Measurements from ENCODE around the gene DGKK. TPM values are rescaled to one million over a fixed set of nuclear protein-coding genes. Genes with fewer than 3 reads are reported as not detected.

DGKK gene
- total and polyA plus RNA-seq, 2 of the 4 experiments (the other 2 are of a cell fraction), result not detected

DNA sequence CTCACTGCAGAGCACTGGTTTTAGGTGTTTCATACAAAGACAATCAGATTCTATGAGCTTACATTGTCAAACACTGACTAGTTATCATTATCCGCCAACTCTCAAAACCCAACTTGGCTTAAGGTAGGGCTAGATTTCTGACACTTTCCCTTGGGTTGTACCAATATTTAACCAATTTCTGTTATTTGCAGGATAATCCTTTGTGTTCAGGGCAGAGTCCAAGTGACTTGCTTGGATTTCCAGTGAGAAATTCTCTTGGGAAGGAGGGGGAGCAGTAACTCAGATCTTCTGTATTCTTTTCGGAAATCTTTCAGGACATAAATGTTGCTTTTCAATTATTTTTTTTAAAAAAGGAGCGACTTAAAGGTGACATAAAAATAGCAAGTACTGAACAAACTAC, 23.1 kb downstream of the DGKK start:
- DNase-seq, result no peak
- no TSS peak for BruUV-seq (replicated peaks)
- Histone ChIP-seq H3K4me1 (ENCODE audit: control insufficient read depth, insufficient read depth, low read length) (no peaks in the 10 kb centered on the region), H4K5ac (ENCODE audit: low read depth, low read length) (no peak overlapping the region), H2BK120ac (ENCODE audit: low read depth, low read length) (no peak overlapping the region), H4K20me1 (ENCODE audit: insufficient read depth, low read length) (no peaks in the 10 kb centered on the region), H3K4ac (ENCODE audit: low read depth, low read length) (no peak overlapping the region), H3K4me3 (ENCODE audit: insufficient read depth, low read depth, low read length) (no peak overlapping the region), H2BK15ac (ENCODE audit: low read depth, low read length) (no peak overlapping the region), H2AK5ac (ENCODE audit: low read depth, low read length) (no peak overlapping the region), H2AK9ac (replicated peaks; ENCODE audit: low read depth, low read length, poor library complexity) (no peak overlapping the region), H3K36me3 (ENCODE audit: control insufficient read depth, insufficient read depth, low read length) (no peaks in the 10 kb centered on the region), H3K56ac (ENCODE audit: extremely low read depth, insufficient read depth, low read length) (no peak overlapping the region), H3K9me3 (ENCODE audit: control insufficient read depth, insufficient read depth, low read length) (no peaks in the 10 kb centered on the region), H3K4me2 (ENCODE audit: low read depth, low read length) (no peak overlapping the region), H4K91ac (ENCODE audit: insufficient read depth, low read depth, low read length) (no peak overlapping the region), H2BK20ac (ENCODE audit: low read depth, low read length) (no peak overlapping the region), H3K14ac (replicated peaks; ENCODE audit: low read depth, low read length) (no peak overlapping the region), H4K8ac (ENCODE audit: low read depth in 2 of 2, low read length in 2 of 2) (no peak overlapping the region), H2BK5ac (ENCODE audit: low read depth, low read length, poor library complexity, severe bottlenecking) (no peak overlapping the region), H3K9ac (ENCODE audit: low read depth, low read length) (no peak overlapping the region), H3K27ac (ENCODE audit: insufficient read depth, low read length) (no peak overlapping the region), H3K18ac (ENCODE audit: low read depth, low read length) (no peak overlapping the region), H3K79me1 (ENCODE audit: low read depth in 1 of 2, low read length in 2 of 2) (no peaks in the 10 kb centered on the region), H3K27me3 (ENCODE audit: control insufficient read depth, insufficient read depth, low read length) (no peaks in the 10 kb centered on the region; the same call in 1 of the 2 replicates), H2AFZ (replicated peaks; ENCODE audit: low read length, poor library complexity) (no peak overlapping the region), H3K9me1 (ENCODE audit: insufficient read depth, low read length) (no peaks in the 10 kb centered on the region), H3K23ac (ENCODE audit: low read depth, low read length) (no peak overlapping the region)
- POLR2A ChIA-PET (ENCODE audit: unreplicated experiment), result no interaction called here
- no CpG with 5 or more reads among the region's 3 CpGs for WGBS, 2 experiments (ENCODE audit: extremely low coverage in 2 of 2, insufficient read length in 1 of 2)
- TF ChIP-seq SMC3 (IDR thresholded peaks at IDR 0.05; ENCODE audit: low read depth, low read length), result no peak
- TF ChIP-seq RCOR1 (IDR thresholded peaks at IDR 0.05; ENCODE audit: insufficient replicate concordance, low read length), result no peak
- TF ChIP-seq MAZ (IDR thresholded peaks at IDR 0.05; ENCODE audit: borderline replicate concordance, low read depth, low read length), result no peak
- CTCF ChIA-PET, result interaction anchor here (0.7 kb wide), 1 partner anchor 25 kb away, joined by 3 read pairs; no protein-coding TSS in a partner anchor
- dilution Hi-C loops (cut with HindIII; ENCODE audit: low sequenced_read_pairs, unreplicated experiment) (no loop called here), in situ Hi-C loops (cut with MboI; ENCODE audit: low sequenced_read_pairs) (no loop called here), intact Hi-C loops (cut with micrococcal nuclease) (no loop called here)
- ATAC-seq (ENCODE audit: low read depth), result no peak

Data from IMR-90 (cell line).